HG03521 (cell line): ENCODE data around the gene PATJ.
"Not testable (repeated sequence)": the region's sequence is repeated elsewhere in the genome, so short reads cannot be mapped to it uniquely, and the experiment has no call there.

ENCODE experiments used
- ATAC-seq: cut with Tn5 transposase; IDR thresholded peaks from one replicate; pipeline ENCODE4 v1.9.1; 2021; ENCODE audit warnings: mild to moderate bottlenecking, moderate library complexity; ENCODE audit not compliant: unreplicated experiment

Gene PATJ

GRCh38 chr1:61741711-61742619 is at the start of gene PATJ:
Gene PATJ, plus strand, starts transcription at chr1:61742480. Its CDS starts 20,413 bp downstream, at chr1:61762893.
- ATAC-seq = peak; percentile 73

GRCh38 chr1:61699911-61700851 is 42.1 kb upstream of the PATJ start:
- no peak for ATAC-seq

GRCh38 chr1:61708953-61709907 is 33.0 kb upstream of the PATJ start:
- no peak for ATAC-seq

DNA sequence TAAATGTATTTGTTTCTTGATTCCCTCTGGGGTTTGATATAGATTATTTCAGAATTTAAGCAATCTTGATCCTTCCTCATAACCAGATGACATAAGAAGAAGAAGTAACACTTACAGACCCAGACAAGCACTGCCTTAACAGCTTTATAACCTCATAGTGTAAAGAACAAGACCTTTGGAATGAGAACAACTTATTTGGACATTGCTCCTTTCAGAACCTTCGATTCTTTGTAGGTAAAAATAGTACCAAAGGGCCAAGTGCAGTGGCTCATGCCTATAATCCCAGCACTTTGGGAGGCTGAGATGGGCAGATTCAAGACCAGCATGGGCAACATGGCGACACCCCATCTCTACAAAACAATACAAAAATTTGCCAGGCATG is 32.4 kb upstream of the PATJ start:
- no peak for ATAC-seq

GRCh38 chr1:61711257-61711656 is 31.0 kb upstream of the PATJ start:
- ATAC-seq = not testable (repeated sequence)

GRCh38 chr1:61711969-61712368 is 30.3 kb upstream of the PATJ start:
- no peak for ATAC-seq

DNA sequence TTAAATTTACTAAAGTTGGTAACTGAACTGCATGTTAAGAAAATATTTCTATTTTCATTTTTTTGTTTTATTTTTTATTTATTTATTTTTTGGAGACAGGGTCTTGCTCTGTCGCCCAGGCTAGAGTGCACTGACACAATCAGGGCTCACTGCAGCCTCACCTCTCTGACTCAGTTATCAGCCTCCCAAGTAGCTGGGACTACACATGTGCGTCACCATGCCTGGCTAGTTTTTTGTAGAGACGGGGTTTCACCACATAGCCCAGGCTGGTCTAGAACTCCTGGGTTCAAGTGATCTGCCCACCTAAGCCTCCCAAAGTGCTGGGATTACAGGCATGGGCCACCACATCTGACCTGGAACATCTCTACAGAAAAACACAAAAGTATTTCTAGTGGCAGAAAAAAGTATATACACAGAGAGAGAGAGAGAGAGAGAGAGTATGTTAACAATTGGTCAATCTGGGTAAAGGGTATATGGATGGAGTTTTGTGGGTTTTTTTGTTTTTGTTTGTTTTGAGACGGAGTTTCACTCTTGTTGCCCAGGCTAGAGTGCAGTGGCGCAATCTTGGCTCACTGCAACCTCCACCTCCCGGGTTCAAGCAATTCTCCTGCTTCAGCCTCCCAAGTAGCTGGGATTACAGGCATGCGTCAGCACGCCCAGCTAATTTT is 23.1 kb upstream of the PATJ start:
- ATAC-seq = not testable (repeated sequence)

GRCh38 chr1:61724506-61724812 is 17.8 kb upstream of the PATJ start:
- ATAC-seq = no peak

DNA sequence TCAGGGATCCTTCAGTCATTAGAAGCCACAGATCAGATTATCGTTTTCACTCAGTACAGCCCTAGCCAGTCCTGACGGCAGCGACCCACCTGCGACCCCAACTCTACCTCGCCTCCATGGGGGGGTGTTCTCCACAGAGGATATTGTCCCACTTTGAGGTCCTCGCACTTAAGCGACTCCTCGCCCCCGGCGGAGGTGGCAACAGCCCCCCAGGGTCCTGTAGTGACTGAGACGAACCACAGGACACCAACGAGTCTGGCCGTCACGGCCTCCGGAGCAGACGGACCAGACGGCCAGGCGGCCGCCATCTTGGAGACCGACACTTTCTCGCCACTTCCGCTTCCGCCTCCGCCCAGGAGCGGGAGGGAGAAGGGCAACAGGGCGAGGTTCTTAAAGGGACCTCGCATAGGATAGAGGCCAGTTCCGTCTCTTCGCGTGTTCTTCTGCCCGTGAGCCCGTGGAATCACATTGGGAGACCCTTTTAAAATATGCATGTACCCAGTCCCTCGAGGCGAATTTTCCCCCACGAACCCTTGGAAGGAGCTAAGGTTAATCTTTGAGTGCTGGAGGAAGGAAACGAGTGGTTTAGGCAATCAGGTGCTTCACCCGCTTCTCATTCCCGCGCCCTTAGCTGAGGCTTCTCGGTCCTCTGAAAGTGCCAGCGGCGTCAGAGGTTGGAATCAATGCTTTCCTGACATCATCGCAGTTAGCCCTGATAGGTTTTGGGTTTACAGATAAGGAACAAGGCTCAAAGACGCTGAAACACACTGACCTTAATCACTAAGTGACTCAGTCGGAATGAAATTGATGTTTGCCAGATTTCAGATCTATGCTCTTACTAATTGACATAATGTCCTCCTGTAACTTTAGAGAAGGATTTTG is 17.2 kb upstream of the PATJ start, which contains the start of gene TM2D1:
Gene TM2D1 (minus strand): TSS at position 329 of the 882 bp plus-strand sequence. CDS start 21 bp downstream, at position 308.
- ATAC-seq = peak; percentile 100

DNA sequence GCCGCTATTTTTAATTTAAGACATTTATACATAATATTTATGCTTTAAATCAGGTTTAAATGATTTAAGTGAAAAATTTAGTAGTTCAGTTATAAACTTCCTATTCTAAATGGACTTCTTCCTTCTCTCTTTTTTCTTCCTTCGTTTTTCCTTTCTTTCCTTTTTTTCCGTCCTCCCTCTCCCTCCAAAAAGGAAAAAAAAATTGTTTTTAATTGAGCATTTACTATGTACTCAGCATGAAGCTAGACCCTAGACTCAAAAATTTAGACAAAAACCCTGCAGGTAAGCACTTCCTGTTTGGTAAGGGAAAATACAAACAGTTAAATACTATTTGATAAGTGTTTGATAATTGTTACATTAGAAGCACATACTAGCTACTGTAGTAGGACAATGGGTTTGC is 14.7 kb upstream of the PATJ start:
- ATAC-seq = no peak

- ATAC-seq = not testable (repeated sequence)
Measured at GRCh38 chr1:61730679-61731078, 11.6 kb upstream of the PATJ start.

GRCh38 chr1:61732726-61733125 is 9.6 kb upstream of the PATJ start:
- no peak for ATAC-seq

DNA sequence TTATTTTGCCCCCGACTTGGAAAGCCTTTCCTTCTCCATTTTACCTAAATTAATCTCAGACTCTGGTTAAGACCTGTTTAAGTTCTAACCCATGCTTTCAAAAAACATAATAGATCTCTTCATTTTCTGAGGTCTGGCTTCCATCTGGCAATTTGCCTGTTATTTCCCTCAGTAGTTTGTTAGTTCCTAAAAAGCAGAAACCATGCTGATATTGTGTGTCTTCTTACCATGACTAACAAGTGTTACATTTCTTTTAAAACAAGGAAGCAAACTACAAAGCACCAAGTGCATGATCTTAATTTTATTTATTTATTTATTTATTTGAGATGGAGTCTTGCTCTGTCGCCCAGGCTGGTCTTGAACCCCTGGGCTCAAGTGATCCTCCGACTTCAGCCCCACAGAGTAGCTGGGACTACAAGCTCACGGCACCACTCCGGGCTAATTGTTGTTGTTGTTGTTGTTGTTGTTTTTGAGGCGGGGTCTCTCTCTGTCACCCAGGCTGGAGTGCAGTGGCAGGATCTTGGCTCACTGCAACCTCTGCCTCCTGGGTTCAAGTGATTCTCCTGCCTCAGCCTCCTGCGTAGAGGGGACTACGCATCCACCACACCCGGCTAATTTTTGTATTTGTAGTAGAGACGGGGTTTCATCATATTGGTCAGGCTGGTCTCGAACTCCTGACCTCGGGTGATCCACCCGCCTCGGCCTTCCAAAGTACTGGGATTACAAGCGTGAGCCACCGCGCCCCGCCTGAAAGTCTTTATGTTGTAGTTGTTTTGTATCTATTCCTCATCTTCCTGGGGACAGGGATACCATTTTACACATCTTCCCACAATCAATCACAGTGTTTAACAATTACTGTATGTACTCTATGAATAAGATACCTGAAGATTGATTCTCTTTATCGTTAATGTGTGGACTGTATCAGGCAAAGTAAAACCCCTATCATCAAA is 1.3 kb upstream of the PATJ start:
- no peak for ATAC-seq

DNA sequence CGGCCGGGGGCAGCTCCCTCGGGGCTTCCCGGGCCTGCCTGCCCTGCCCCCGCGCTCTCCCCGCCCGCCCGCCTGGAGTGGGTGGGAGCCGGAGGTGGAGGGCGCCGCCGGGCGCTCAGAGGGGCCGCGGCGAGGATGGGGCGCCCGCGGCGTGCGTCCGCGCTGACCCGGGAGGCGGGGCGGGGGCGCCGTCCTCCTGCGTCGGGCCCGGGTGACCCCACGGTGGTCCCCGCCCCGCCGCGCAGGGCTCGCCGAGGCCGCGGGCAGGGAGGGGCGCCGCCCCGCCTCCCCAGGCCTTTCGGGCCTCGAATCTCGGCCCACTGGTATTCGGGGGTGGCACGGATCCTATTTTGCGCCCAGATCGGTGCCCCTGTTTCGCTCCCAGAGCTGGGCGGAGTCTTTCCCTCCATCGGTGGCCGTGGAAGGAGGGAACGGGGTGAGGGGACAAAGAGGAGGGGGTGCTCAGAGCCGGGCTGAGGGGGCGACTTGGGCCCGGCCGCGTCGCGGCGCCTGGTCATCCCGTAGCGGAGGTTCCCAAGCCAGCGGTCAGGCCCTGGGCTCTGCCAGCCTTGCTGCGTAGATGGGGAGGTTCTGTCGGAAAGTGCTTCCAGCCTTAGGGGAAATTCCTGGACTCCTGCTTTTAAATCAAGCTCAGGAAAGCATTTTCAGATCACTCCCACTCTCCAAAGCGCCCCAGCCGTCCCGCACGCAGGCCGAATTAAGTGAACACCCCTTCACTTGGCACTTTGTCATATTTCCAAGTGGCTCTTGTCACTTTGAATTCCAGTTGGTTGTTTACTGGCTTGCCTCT is 545 bp downstream of the PATJ start:
- ATAC-seq = peak; percentile 66

- no peak for ATAC-seq
Measured at GRCh38 chr1:61743431-61743705, 1.1 kb downstream of the PATJ start.

DNA sequence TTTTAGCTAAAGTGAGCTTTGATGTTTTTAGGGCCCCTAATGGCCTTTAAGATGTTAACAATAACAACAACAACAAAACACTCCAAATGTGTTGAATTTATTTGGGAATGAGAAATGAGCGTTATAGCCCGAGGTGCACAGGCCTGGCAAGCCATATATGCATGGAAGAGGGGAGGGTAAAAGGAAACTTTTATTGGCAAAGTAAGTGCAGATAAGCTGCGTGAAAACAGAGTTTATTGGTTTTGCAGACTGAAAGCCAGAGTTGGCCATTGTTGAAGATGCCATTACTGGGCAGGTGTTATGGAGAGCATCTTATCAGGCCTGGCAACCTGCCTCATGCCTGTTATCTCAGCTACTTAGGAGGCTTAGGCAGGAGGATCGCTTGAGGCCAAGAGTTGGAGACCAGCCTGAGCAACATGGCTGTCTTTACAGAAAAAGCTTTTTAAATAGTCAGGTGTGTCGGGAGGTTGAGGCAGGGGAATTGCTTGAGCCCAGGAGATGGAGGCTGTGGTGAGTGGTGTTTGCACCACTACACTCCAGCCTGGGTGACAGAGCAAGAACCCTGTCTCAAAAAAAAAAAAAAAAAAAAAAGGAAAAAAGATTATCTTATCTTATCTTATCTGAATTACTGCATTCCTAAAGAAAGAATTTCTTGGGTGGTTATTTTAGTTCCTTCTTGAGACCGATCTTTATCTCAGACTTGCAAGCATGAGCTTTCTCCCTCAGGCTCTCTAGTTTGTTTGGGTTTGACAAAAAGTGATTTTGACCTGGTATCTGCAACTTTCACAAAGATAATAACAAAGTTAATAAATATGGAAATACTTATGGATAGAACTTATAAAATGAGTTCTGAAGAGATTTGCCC is 1.7 kb downstream of the PATJ start:
- no peak for ATAC-seq
